Left hindlimb (tissue), 1 donor: ENCODE data around the gene ATRX.
"Not testable (repeated sequence)": the region's sequence is repeated elsewhere in the genome, so short reads cannot be mapped to it uniquely, and the experiment has no call there.

ENCODE experiments used
- DNase-seq: peaks from one replicate; pipeline ENCODE4 v3.0.0-alpha.2; 2018

The ATRX gene, protein sequence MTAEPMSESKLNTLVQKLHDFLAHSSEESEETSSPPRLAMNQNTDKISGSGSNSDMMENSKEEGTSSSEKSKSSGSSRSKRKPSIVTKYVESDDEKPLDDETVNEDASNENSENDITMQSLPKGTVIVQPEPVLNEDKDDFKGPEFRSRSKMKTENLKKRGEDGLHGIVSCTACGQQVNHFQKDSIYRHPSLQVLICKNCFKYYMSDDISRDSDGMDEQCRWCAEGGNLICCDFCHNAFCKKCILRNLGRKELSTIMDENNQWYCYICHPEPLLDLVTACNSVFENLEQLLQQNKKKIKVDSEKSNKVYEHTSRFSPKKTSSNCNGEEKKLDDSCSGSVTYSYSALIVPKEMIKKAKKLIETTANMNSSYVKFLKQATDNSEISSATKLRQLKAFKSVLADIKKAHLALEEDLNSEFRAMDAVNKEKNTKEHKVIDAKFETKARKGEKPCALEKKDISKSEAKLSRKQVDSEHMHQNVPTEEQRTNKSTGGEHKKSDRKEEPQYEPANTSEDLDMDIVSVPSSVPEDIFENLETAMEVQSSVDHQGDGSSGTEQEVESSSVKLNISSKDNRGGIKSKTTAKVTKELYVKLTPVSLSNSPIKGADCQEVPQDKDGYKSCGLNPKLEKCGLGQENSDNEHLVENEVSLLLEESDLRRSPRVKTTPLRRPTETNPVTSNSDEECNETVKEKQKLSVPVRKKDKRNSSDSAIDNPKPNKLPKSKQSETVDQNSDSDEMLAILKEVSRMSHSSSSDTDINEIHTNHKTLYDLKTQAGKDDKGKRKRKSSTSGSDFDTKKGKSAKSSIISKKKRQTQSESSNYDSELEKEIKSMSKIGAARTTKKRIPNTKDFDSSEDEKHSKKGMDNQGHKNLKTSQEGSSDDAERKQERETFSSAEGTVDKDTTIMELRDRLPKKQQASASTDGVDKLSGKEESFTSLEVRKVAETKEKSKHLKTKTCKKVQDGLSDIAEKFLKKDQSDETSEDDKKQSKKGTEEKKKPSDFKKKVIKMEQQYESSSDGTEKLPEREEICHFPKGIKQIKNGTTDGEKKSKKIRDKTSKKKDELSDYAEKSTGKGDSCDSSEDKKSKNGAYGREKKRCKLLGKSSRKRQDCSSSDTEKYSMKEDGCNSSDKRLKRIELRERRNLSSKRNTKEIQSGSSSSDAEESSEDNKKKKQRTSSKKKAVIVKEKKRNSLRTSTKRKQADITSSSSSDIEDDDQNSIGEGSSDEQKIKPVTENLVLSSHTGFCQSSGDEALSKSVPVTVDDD (N-terminal part only)

DNA sequence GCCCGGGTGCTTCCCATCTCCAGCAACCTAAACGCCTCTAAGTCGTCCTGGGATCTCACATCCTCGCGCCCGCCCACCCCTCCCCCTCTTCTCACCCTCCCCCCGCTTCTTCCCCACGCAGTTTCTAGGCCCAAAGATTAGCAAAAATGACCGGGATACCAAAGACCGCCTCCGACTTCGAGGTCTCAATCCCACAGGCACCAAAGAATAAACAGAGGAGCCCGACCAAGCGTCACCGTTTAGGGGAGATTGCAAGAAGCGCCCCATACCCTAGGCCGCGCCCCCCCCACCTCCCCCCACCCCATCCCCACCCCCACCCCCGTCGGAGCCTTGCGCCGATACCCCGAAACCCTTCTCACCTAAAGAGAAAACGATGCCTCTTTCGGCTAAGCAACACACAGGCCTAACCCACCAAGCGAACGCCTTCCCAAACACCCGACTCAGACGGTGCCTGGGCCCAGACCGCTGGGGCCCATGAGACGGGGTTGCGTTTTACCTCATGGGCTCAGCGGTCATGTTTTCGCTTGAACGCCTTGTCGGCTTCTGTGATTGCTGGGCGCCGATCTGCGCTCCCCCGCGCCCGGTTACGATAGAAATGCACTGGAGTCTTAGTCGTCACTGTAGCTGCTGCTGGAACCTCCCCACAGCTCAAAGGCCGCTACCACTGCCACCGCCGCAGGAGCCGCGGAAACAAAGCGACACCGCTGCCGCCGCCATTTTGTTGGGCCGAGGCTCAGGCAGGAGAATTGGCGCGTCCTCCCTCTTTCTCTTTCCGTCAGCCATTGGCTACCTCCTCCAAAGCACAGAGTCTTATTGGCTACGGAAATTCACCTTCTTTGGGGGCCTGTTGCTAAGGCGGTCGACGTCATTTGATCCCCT is at the start of gene ATRX:
ATRX (minus strand) TSS at position 731 of the 879 bp plus-strand sequence; CDS start at position 516, 215 bp downstream.
- peak; percentile 86 for DNase-seq

DNA sequence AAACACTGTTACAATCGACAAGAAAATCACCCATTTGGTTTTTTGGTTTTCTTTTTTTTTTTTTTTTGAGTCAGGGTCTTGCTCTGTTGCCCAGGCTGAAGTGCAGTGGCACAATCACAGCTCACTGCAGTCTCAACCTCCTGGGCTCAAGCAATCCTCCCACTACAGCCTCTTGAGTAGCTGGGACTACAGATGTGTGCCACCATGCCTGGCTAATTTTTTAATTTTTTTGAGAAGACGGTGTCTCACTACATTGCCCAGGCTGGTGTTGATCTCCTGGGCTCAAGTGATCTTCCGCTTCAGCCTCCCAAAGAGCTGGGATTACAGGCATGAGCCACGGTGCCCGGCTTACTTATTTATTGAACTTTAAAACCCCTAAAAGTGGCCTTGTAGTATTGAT is 45.5 kb upstream of the ATRX start:
- DNase-seq: not testable (repeated sequence)

DNA sequence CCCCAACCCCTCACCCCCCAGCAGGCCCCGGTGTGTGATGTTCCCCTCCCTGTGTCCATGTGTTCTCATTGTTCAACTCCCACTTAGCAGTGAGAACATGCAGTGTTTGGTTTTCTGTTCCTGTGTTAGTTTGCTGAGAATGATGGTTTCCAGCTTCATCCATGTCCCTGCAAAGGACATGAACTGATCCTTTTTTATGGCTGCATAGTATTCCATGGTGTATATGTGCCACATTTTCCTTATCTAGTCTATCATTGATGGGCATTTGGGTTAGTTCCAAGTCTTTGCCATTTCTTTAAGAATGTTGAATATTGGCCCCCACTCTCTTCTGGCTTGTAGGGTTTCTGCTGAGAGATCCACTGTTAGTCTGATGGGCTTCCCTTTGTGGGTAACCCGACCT is 36.0 kb upstream of the ATRX start:
- not testable (repeated sequence) for DNase-seq

DNA sequence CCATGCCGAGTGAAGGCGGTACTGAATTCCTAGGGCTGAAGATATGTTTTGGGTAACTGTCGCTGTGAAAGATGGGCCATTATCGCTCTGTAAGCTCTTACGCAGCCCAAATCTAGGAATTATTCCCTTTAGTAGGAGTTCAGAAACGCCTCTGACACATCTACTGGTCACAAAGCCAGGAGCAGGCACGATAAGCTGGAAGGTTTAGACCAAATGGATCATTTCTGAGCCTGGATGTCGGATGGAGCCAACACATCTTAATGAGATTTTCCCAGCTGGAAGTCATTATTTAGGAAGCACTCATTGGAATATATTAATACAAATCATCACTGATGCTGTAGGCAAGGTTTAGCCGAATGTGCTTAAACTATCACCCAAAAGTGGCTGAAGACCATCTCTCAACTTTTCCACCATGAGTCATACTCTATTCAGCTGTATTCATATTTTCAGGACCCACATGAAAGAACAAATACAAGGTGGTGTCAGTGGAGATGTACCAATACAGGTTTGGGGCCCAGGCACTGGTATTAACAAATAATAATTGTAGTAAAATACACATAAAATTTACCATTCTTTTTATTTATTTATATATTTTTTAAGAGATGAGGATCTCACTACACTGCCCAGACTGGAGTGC is 34.2 kb upstream of the ATRX start:
- DNase-seq: no peak

DNA sequence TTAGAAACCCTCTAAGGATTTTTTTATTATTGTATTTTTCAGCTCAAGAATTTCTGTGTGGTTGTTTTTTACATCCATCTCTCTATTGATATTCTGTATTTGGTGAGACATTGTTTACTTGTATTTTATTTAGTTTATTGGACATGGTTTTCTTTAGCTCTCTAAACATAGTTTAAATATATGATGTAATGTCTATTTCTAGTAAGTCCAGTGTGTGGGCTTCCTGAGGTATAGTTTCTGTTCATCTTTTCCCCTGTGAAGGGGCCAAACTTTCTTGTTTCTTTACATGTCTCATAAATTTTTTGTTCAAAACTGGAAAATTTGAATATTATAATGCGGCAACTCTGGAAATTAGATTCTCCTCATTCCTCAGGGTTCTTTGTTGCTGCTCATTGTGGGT is 28.2 kb upstream of the ATRX start:
- DNase-seq: no peak

DNA sequence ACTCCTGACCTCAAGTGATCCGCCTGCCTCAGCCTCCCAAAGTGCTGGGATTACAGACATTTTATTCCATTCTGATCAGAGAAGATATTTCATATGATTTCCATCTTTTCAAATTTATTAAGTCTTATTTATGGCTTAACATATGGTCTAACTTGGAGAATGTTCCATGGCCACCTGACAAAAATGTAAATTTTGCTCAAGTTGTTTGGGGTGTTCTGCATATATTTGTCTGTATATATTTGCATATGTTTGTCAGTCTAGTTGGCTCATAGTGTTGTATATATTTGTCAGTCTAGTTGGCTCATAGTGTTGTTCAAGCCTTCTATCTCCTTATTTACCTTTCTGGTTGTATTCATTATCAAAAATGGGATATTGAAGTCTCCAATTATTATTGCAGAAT is 16.2 kb upstream of the ATRX start:
- DNase-seq: no peak

DNA sequence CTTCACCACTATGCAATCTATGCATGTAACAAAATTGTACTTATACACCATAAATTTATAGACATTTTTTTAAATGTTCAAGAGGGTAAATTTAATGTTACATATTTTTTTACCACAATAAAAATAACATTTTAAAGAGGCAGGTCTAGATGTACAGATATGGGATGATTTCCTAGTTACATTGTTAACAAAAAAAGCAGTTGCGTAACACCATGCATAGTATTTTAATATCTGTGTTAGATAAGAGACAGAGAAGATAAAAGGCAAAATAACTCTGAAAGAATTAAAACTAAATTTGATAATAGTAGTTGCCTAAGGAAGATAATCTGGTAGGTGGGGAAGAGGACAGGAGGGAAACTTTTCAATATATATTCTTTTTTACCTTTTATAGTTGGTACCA is 9.1 kb upstream of the ATRX start:
- DNase-seq: no peak

DNA sequence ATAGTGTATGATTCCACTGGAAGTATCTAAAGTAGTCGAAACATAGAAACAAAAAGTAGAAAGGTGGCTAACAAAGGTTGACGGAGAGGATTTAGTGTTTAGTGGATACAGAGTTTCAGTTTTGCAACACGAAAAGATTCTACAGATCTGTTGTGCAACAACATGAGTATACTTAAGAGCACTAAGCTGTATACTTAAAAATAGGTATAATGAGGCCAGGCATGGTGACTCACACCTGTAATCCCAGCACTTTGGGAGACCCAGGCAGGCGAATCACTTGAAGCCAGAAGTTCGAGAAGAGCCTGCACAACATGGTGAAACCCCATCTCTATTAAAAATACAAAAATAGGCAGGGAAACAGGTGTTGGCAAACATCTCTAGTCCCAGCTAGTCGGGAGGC is 7.9 kb upstream of the ATRX start:
- no peak for DNase-seq

DNA sequence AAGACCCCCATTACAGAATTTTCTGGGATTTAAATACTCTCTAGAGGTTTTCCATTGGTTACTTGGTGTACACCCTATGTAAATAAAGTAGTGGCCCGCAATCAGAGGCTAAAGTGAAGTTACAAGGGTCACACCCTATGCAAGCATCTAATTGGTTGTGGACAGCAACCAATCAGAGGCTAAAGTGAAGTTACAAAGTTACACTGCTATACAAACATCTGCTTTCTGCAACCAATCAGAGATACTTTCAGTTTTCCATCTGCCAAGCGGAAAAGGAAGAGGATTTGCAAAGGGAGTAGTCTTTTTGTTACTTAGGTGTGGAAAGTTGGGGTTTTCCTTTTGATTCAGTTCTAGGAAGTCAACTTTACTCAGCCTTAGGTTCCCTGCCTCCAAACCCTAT is 2.0 kb upstream of the ATRX start:
- no peak for DNase-seq

DNA sequence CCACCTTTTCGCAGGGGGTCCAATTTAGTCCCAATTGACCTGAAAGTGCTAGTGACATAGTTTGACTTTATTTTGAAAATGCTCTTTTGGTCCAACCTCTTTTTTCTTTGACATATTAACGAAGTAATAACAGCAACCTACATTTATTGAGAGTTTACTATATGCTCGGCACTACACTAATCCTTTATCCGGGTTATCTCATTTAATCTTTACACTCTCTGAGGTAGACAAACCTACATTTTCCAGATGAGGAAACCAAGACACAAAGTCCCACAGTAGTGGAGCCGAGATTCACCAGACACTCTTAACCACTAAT is 307 bp upstream of the ATRX start:
- no peak for DNase-seq

DNA sequence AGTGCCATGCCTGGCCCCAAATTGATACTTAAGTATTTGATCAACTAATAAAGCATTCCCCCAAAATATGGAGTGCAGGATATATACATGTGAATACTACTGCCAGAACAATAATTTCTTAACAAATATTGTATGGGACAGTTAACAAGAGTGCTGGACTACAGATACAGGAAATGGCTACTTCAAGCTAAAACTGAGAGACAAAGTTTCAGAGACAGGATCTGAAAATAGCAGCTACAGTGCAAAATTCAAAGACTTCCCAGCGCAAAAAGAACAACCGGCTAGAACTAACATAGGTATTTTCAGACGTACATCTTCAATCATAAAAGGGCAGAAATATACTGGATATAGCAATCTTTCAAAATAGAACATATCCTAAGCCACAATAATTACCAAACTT is 6.3 kb downstream of the ATRX start:
- no peak for DNase-seq

DNA sequence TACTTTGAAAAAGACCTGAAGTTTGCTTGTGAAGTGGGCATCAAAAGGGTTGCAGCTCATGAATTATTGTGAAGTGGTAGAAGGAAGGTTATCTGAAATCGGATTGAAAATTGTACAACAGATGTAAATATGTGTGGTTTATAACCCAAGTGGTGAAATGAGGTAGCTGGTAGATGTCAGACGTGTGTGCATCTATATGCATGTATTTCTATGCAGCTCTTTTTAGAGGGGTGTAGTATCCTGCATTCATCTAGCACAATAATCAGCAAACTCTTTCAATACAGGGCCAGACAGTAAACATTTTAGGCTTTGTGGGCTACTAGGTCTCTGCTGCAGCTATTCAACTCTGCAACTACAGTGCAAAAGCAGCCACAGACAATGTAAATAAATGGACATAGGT is 9.4 kb downstream of the ATRX start:
- DNase-seq: no peak

DNA sequence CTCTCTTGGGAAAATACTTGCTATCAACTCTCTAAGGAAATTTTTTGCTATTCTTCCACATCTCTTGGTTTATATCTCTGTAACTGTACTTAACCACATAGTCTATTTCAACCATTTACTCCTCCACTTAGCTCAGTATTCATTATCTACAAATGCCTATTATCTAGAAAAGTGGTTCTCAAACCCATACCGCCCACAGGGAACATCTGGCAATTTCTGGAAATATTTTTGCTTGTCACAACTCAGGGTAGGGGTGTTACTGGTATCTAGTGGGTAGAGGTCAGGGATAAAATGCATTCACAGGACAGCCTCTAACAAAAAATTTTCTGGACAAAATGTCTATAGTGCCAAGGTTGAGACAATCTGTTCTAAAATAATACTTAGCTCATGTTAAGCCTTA is 14.4 kb downstream of the ATRX start:
- DNase-seq: no peak

DNA sequence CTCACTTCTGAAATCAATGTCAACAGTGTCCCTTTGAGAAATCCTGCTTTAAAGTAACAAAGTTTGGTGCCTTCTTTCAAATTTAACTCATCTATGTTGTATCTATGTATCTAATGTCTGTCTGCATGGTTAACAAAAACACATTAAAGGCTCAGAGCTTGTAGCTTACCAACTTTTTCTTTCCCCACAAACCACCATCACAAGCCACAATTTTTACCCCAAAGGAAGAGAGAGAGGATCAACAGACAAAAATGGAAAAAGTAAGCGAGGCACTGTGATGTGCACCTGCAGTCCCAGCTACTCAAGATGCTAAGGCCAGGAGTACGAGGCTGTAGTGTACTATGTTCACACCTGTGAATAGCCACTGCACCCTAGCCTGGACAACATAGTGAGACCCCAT is 17.2 kb downstream of the ATRX start:
- DNase-seq: no peak

DNA sequence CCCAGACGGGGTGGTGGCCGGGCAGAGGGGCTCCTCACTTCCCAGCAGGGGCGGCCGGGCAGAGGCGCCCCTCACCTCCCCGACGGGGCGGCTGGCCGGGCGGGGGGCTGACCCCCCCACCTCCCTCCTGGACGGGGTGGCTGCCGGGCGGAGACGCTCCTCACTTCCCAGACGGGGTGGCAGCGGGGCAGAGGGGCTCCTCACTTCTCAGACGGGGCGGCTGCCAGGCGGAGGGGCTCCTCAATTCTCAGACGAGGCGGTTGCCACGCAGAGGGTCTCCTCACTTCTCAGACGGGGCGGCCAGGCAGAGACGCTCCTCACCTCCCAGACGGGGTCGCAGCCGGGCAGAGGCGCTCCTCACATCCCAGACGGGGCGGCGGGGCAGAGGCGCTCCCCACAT is 19.8 kb downstream of the ATRX start:
- not testable (repeated sequence) for DNase-seq

DNA sequence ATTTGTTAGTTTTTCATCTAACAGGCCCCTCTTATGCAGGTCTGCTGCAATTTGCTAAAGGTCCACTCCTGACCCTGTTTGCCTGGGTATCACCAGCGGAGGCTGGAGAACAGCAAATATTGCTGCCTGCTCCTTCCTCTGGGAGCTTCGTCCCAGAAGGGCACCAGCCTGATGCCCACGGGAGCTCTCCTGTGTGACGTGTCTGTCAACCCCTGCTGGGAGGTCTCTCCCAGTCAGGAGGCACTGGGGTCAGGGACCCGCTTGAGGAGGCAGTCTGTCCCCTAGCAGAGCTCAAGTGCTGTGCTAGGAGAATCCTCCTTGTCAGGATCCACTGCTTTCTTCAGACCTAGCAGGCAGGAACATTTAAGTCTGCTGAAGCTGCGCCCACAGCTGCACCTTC is 30.5 kb downstream of the ATRX start:
- no peak for DNase-seq

DNA sequence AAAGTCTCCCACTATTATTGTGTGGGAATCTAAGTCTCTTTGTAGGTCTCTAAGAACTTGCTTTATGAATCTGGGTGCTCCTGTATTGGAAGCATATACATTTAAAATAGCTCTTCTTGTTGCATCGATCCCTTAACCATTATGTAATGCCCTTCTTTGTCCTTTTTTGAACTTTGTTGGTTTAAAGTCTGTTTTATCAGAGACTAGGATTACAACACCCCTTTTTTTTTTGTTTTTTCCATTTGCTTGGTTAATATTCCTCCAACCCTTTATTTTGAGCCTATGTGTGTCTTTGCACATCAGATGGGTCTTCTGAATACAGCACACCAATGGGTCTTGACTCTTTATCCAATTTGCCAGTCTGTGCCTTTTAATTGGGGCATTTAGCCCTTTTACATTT is 32.1 kb downstream of the ATRX start:
- not testable (repeated sequence) for DNase-seq

DNA sequence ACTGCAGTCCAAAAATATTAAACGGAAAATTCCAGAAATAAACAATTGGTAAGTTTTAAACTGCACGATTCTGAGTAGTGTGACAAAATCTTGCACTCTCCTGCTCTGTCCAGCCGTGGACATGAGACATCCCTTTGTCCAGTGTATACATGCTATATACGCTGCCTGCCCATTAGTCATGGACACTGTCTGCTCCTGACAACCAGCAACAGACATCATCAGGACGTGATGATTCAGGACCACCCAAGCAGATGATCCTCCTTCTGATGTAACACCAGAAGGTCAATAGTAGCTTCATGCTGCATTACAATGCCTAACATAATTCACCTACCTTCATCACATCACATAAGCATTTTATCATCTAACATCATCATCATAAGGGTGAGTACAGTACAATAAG is 36.3 kb downstream of the ATRX start:
- no peak for DNase-seq

DNA sequence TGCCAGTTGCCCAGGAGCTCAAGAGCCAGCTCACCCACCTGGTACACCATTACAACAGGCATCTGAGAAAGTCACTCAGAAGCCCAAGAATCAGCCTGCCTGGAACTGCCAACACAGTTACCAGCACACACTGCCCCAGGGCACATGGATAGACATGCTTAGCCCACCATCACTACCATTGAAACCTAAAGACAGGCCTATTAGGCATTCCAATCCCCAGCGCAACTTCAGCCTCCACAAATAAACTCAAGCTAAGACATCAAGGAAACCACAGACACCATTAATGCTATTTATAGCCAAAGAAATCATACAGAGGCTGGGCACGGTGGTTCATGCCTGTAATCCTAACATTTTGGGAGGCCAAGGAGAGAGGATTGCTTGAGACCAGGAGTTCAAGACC is 42.3 kb downstream of the ATRX start:
- DNase-seq: no peak

DNA sequence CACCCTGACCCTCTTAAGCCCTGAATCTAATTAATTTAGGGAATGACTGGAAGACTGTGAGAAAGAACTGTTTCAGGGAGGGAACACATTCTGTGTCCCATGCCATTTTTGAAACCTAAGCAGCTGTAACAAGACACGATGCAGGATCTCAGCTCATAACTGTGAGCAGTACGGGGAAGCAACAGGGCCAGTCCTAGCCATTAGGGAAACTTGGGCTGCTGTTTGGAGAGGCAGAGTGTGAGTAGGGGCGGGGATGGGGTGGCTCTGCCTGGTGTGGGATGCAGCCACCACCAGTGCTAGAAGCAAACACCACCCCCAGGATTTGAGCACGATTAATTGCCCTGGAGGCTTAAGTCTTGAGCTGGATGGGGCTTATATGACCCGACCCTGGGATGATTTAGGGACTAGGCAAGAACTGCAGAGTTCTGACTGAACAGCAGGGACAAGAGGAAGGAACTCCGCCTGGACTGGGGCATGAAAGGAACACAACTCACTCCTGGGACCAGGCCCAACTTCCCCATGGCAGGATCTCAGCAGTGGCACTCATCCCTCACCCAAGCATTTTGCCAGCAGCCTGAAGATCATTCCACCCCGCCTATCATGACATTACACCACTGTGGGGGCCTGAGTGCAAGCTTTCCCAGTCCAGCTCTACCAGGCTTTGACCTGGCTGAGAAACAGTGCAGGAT is 43.1 kb downstream of the ATRX start:
- no peak for DNase-seq

DNA sequence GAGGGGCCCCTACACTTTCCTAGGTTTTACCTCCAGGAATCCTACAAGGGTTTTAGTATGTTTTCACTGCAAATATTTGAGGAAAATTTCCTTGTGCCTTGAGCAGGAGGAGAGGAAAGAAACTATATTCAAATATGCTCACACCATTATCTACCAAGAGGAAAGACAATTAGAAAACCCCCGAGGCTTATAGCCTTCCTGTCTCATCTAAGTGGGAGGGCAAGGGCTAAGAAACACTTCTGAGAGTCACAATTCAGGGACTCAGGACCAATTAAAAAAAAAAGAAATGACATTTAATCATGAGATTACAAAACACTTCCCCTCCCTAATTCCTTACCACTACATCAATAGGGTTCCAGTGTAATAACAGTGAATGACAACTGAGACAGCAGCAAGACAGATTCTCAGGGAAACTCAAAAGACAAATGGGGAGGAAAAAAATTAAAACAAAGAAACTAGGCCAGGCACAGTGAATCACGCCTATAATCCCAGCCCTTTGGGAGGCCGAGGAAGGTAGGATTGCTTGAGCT is 45.6 kb downstream of the ATRX start:
- DNase-seq: no peak
